HepG2 (cell line): Measurements from ENCODE around the gene C1QTNF6. TPM values are rescaled to one million over a fixed set of nuclear protein-coding genes. Genes with fewer than 3 reads are reported as not detected.

Experiments used
- CAMTA2 ChIP-seq: sonication (generic); formaldehyde crosslinking; IDR thresholded peaks from 2 replicates; pipeline ENCODE4 v1.4.0; 2020; ENCODE audit warnings: mild to moderate bottlenecking, missing genetic modification reagents, borderline replicate concordance
- CEBPB ChIP-seq: IDR thresholded peaks from 2 replicates; pipeline ENCODE4 v1.6.1; 2011; ENCODE audit warnings: low read depth, low read length, improper control_type of control experiment, borderline replicate concordance
- CREM ChIP-seq, 2 experiments: sonication (generic) in 1 of 2; formaldehyde crosslinking in 1 of 2; IDR thresholded peaks; 2 replicates each; pipeline versions ENCODE4 v1.4.0 to v1.6.1; 2016 to 2020; ENCODE audit warnings: antibody characterized with exemption in 1 of 2, mild to moderate bottlenecking in 1 of 2, missing genetic modification reagents in 1 of 2
- FOXA3 ChIP-seq: IDR thresholded peaks from 2 replicates; pipeline ENCODE4 v1.6.1; 2016; ENCODE audit warnings: missing genetic modification reagents, missing compliant biosample characterization
- HNRNPH1 ChIP-seq: fragments of 200-400 bp; formaldehyde crosslinking; optimal IDR thresholded peaks from 2 replicates; pipeline ENCODE3; 2017; ENCODE audit warnings: mild to moderate bottlenecking, low read depth, low read length
- KDM5A ChIP-seq: fragments of 200-600 bp; sonication (generic); IDR thresholded peaks from 2 replicates; pipeline ENCODE4 v1.7.0; 2018; ENCODE audit warnings: antibody characterized with exemption, mild to moderate bottlenecking, low read length, borderline replicate concordance
- NCOA5 ChIP-seq: sonication (generic); formaldehyde crosslinking; IDR thresholded peaks from 2 replicates; pipeline ENCODE4 v1.4.0; 2020; ENCODE audit warnings: missing genetic modification reagents
- NFE2L2 ChIP-seq: fragments of 150-350 bp; IDR thresholded peaks from 2 replicates; pipeline ENCODE4 v1.6.1; 2014; ENCODE audit warnings: low read length
- NONO ChIP-seq, 2 experiments: fragments of 450-650 bp in 1 of 2; sonication (generic) in 1 of 2; formaldehyde crosslinking in 1 of 2; IDR thresholded peaks in 1 of 2; conservative IDR thresholded peaks in 1 of 2; 2 replicates each; pipeline versions ENCODE4 v1.6.1 to v1.8.0; 2017 to 2022; ENCODE audit warnings: mild to moderate bottlenecking in 1 of 2, missing genetic modification reagents in 1 of 2, moderate library complexity in 1 of 2
- NR2F2 ChIP-seq: IDR thresholded peaks from 2 replicates; pipeline ENCODE4 v1.6.1; 2012; ENCODE audit warnings: low read depth, inconsistent platforms, borderline replicate concordance
- POLR2A ChIP-seq, 2 experiments: IDR thresholded peaks; 2 replicates each; pipeline ENCODE4 v1.6.1; 2011; ENCODE audit warnings: low read depth in 2 of 2, low read length in 2 of 2, mild to moderate bottlenecking in 1 of 2, moderate library complexity in 1 of 2; ENCODE audit not compliant: insufficient read depth in 1 of 2
- SETDB1 ChIP-seq: sonication (generic); formaldehyde crosslinking; IDR thresholded peaks from 2 replicates; pipeline ENCODE4 v1.5.1; 2020; ENCODE audit warnings: missing genetic modification reagents, mild to moderate bottlenecking, borderline replicate concordance
- SRY ChIP-seq: sonication (generic); formaldehyde crosslinking; IDR thresholded peaks from 2 replicates; pipeline ENCODE4 v1.8.0; 2022; ENCODE audit warnings: mild to moderate bottlenecking, missing genetic modification reagents
- TBL1XR1 ChIP-seq: fragments of 150-350 bp; IDR thresholded peaks from 2 replicates; pipeline ENCODE4 v1.6.1; 2014; ENCODE audit warnings: borderline replicate concordance, low read length; ENCODE audit not compliant: partially characterized antibody
- TRIM22 ChIP-seq: fragments of 450-650 bp; IDR thresholded peaks from 2 replicates; pipeline ENCODE4 v1.6.1; 2017
- ZBTB8A ChIP-seq: sonication (generic); formaldehyde crosslinking; IDR thresholded peaks from 2 replicates; pipeline ENCODE4 v1.4.0; 2020; ENCODE audit warnings: mild to moderate bottlenecking, low read depth, missing genetic modification reagents, borderline replicate concordance
- ZFY ChIP-seq: sonication (generic); formaldehyde crosslinking; IDR thresholded peaks from 2 replicates; pipeline ENCODE4 v1.4.0; 2020; ENCODE audit warnings: missing genetic modification reagents
- ZNF20 ChIP-seq: sonication (generic); formaldehyde crosslinking; IDR thresholded peaks from 2 replicates; pipeline ENCODE4 v1.4.0; 2020; ENCODE audit warnings: mild to moderate bottlenecking, moderate library complexity, missing genetic modification reagents
- ZNF264 ChIP-seq: sonication (generic); formaldehyde crosslinking; IDR thresholded peaks from 2 replicates; pipeline ENCODE4 v1.4.0; 2020; ENCODE audit warnings: missing genetic modification reagents
- ZNF282 ChIP-seq: fragments of 450-650 bp; IDR thresholded peaks from 2 replicates; pipeline ENCODE4 v1.6.1; 2018; ENCODE audit not compliant: partially characterized antibody
- ZNF558 ChIP-seq: sonication (generic); formaldehyde crosslinking; IDR thresholded peaks from 2 replicates; pipeline ENCODE4 v1.9.0; 2022; ENCODE audit warnings: mild to moderate bottlenecking, missing genetic modification reagents, borderline replicate concordance
- ZNF619 ChIP-seq: sonication (generic); formaldehyde crosslinking; IDR thresholded peaks from 2 replicates; pipeline ENCODE4 v1.4.0; 2020; ENCODE audit warnings: mild to moderate bottlenecking, missing genetic modification reagents
- ZNF766 ChIP-seq: sonication (generic); formaldehyde crosslinking; IDR thresholded peaks from 2 replicates; pipeline ENCODE4 v1.5.0; 2020; ENCODE audit warnings: missing genetic modification reagents, borderline replicate concordance
- ZNF768 ChIP-seq: sonication (generic); formaldehyde crosslinking; IDR thresholded peaks from 2 replicates; pipeline ENCODE4 v1.4.0; 2020; ENCODE audit warnings: missing genetic modification reagents
- ZSCAN25 ChIP-seq: sonication (generic); formaldehyde crosslinking; IDR thresholded peaks from 2 replicates; pipeline ENCODE4 v1.8.0; 2022; ENCODE audit warnings: mild to moderate bottlenecking, missing genetic modification reagents
- polyA plus RNA-seq, 8 experiments: library from polyadenylated mRNA; depleted of rRNA in 3 of 8; stranded (reverse) in 7 of 8; unstranded in 1 of 8; fragments of >200 nt; fragmentation: Illumina TruSeq in 4 of 8; extraction: Trizol in 4 of 8; gene quantifications; 2 replicates each; pipeline versions ENCODE4 v1.2.1 to v1.2.3, GENCODE V29; 2011 to 2016; ENCODE audit warnings: low read depth in 4 of 8, missing spikeins in 1 of 8, mixed read lengths in 1 of 8; ENCODE audit not compliant: insufficient read depth in 1 of 8
- total RNA-seq, 5 experiments: library from RNA; depleted of rRNA; stranded (reverse); fragments of >200 nt; fragmentation: Illumina TruSeq; extraction: Trizol; gene quantifications; 2 replicates each; pipeline ENCODE4 v1.2.3, GENCODE V29; 2016; ENCODE audit warnings: low read depth in 1 of 5
- TF ChIP-seq, protein P1 (sequence below): sonication (generic); IDR thresholded peaks from 2 replicates; pipeline ENCODE4 v1.6.1; 2016; ENCODE audit warnings: low read depth, borderline replicate concordance
- TF ChIP-seq, protein P2 (sequence below): sonication (generic); formaldehyde crosslinking; IDR thresholded peaks from 2 replicates; pipeline ENCODE4 v1.4.0; 2020; ENCODE audit warnings: missing genetic modification reagents

Gene C1QTNF6
- total and polyA plus RNA-seq, 2 of the 13 experiments (the other 11 are each of a cell fraction or from before 2014, with no cell fraction given) = 2.7 to 6.9 TPM

DNA sequence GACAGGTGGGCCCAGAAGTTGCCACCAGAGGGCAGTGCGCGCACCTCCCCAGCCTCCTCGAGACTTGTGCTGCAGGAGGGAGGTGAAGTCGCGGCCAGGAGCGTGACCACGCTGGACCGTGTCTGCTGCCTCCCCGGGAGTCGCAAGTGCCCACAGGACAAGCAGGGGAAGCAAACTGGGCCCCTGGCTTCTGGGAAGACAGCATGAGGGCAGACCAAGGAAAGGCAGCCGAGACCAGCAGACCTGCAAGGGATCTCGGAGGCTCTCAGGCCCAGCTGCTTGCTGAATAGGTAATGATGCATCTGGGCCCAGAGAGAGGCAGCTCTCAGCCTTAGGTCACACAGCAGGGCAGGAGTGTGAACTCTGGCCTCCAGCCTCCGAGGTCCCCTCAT is 21.4 kb downstream of the C1QTNF6 start (continued):
- TF ChIP-seq TBL1XR1 (no peak), ZNF20 (no peak), CEBPB (no peak), ZNF766 (no peak), CAMTA2 (CRISPR knock-in tag) (no peak), NCOA5 (CRISPR knock-in tag) (no peak), SRY (CRISPR knock-in tag) (0 out of 2 replicates have a peak, but pooled peaks have one; percentile 27), NR2F2 (no peak), HNRNPH1 (no peak), TRIM22 (no peak), ZBTB8A (CRISPR knock-in tag) (no peak), NONO (IDR thresholded peaks at IDR 0.05) (no peak), NONO (CRISPR knock-in tag; conservative IDR thresholded peaks at IDR 0.05) (0 out of 2 replicates have a peak, but pooled peaks have one; percentile 46), ZNF619 (CRISPR knock-in tag) (no peak), NFE2L2 (no peak), SETDB1 (CRISPR knock-in tag) (no peak), ZFY (CRISPR knock-in tag) (peak; percentile 17; the same call in 1 of the 2 replicates), CREM (IDR thresholded peaks at IDR 0.05) (no peak), CREM (CRISPR knock-in tag; IDR thresholded peaks at IDR 0.05) (no peak), FOXA3 (CRISPR knock-in tag) (peak; percentile 21; the same call in 1 of the 2 replicates), ZNF282 (no peak), KDM5A (no peak), ZNF264 (CRISPR knock-in tag) (no peak), ZNF768 (CRISPR knock-in tag) (peak; percentile 99), ZNF558 (no peak), POLR2A (IDR thresholded peaks at IDR 0.05; ENCODE audit: insufficient read depth in 1 of 2, low read depth in 2 of 2, low read length in 2 of 2) (no peak), ZSCAN25 (CRISPR knock-in tag) (no peak)
- TF ChIP-seq, protein P1, sequence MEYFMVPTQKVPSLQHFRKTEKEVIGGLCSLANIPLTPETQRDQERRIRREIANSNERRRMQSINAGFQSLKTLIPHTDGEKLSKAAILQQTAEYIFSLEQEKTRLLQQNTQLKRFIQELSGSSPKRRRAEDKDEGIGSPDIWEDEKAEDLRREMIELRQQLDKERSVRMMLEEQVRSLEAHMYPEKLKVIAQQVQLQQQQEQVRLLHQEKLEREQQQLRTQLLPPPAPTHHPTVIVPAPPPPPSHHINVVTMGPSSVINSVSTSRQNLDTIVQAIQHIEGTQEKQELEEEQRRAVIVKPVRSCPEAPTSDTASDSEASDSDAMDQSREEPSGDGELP = peak; percentile 31; the same call in 1 of the 2 replicates
- TF ChIP-seq, protein P2, sequence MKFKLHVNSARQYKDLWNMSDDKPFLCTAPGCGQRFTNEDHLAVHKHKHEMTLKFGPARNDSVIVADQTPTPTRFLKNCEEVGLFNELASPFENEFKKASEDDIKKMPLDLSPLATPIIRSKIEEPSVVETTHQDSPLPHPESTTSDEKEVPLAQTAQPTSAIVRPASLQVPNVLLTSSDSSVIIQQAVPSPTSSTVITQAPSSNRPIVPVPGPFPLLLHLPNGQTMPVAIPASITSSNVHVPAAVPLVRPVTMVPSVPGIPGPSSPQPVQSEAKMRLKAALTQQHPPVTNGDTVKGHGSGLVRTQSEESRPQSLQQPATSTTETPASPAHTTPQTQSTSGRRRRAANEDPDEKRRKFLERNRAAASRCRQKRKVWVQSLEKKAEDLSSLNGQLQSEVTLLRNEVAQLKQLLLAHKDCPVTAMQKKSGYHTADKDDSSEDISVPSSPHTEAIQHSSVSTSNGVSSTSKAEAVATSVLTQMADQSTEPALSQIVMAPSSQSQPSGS (CRISPR knock-in tag) = no peak
